PC-3 (cell line): ENCODE data around the gene AAMDC. TPM values are rescaled to one million over a fixed set of nuclear protein-coding genes. Genes with fewer than 3 reads are reported as not detected.
A peak's percentile ranks its signal among the peaks of the same experiment; 100 is the strongest.

Source experiments
- ATAC-seq: fragments of 200-7000 bp; cut with Tn5 transposase; 2 replicates; pipeline ENCODE4 v1.9.1; 2020; ENCODE audit warnings: mild to moderate bottlenecking, moderate library complexity
- BruUV-seq: library from RNA; stranded (reverse); fragments of 400-500 nt; replicated peaks from 2 replicates; lab custom pipeline; 2021; lab: Mats Ljungman, UMichigan
- CTCF ChIA-PET: fragments of 300-600 bp; sonication (Branson Sonifier 250); formaldehyde crosslinking; loops from one replicate; lab custom pipeline; 2022; ENCODE audit warnings: antibody characterized with exemption; lab: Charles Lee
- POLR2A ChIA-PET: fragments of 300-600 bp; sonication (Branson Sonifier 250); formaldehyde crosslinking; loops from one replicate; lab custom pipeline; 2022; ENCODE audit warnings: antibody characterized with exemption; ENCODE audit not compliant: unreplicated experiment; lab: Charles Lee
- DNase-seq: peaks from one replicate; pipeline ENCODE4 v3.0.0-alpha.2; 2015
- H2AFZ ChIP-seq: fragments of 300-600 bp; sonication (generic); 2 replicates; pipeline ENCODE4 v1.6.0; 2016; ENCODE audit warnings: antibody characterized with exemption, low read length
- H3F3A ChIP-seq: fragments of 300-600 bp; sonication (generic); one replicate; pipeline ENCODE4 v1.6.0; 2017; ENCODE audit warnings: antibody characterized with exemption, low read length, control low read depth, mild to moderate bottlenecking; ENCODE audit not compliant: unreplicated experiment
- H3K27ac ChIP-seq: fragments of 300-600 bp; sonication (generic); 2 replicates; pipeline ENCODE4 v1.5.1; 2016; ENCODE audit warnings: mild to moderate bottlenecking, low read length
- H3K27me3 ChIP-seq: fragments of 300-600 bp; sonication (generic); 2 replicates; pipeline ENCODE4 v1.6.1; 2016; ENCODE audit warnings: low read length, mixed read lengths
- H3K36me3 ChIP-seq: fragments of 300-600 bp; sonication (generic); 2 replicates; pipeline ENCODE4 v1.6.1; 2016; ENCODE audit warnings: low read depth, mixed run types, low read length, mixed read lengths
- H3K4me1 ChIP-seq: fragments of 300-600 bp; sonication (generic); 2 replicates; pipeline ENCODE4 v1.5.1; 2016; ENCODE audit warnings: low read length; ENCODE audit not compliant: insufficient read depth
- H3K4me2 ChIP-seq: fragments of 300-600 bp; sonication (generic); 2 replicates; pipeline ENCODE4 v1.6.0; 2016; ENCODE audit warnings: low read length
- H3K4me3 ChIP-seq: fragments of 300-600 bp; sonication (generic); 2 replicates; pipeline ENCODE4 v1.5.1; 2016; ENCODE audit warnings: mild to moderate bottlenecking, low read length, mixed read lengths
- H3K79me2 ChIP-seq: fragments of 300-600 bp; sonication (generic); 2 replicates; pipeline ENCODE4 v1.6.1; 2017; ENCODE audit warnings: low read length, mixed read lengths
- H3K9ac ChIP-seq: fragments of 300-600 bp; sonication (generic); 2 replicates; pipeline ENCODE4 v1.6.0; 2016; ENCODE audit warnings: mild to moderate bottlenecking, low read length
- H3K9me2 ChIP-seq: fragments of 300-600 bp; sonication (generic); replicated peaks from 2 replicates; pipeline ENCODE4 v1.6.1; 2016; ENCODE audit warnings: mixed run types, low read length, mixed read lengths
- H3K9me3 ChIP-seq: fragments of 300-600 bp; sonication (generic); 2 replicates; pipeline ENCODE4 v1.6.1; 2016; ENCODE audit warnings: low read length, mixed read lengths
- H4K20me1 ChIP-seq: fragments of 300-600 bp; sonication (generic); 2 replicates; pipeline ENCODE4 v1.6.1; 2016; ENCODE audit warnings: low read length, mixed read lengths
- CTCF ChIP-seq: fragments of 300-600 bp; sonication (generic); conservative IDR thresholded peaks from 2 replicates; pipeline ENCODE4 v1.5.1; 2017; ENCODE audit warnings: antibody characterized with exemption, low read depth, mild to moderate bottlenecking, low read length
- EZH2 ChIP-seq: fragments of 300-600 bp; sonication (generic); IDR thresholded peaks from one replicate; pipeline ENCODE4 v1.6.1; 2017; ENCODE audit warnings: antibody characterized with exemption, mild to moderate bottlenecking, low read length; ENCODE audit not compliant: unreplicated experiment
- EZH2phosphoT487 ChIP-seq: fragments of 300-600 bp; sonication (generic); IDR thresholded peaks from 2 replicates; pipeline ENCODE4 v1.6.1; 2018; ENCODE audit warnings: mild to moderate bottlenecking, antibody characterized with exemption, low read length, borderline replicate concordance
- intact Hi-C: fragments of 100-400 bp; cut with micrococcal nuclease; formaldehyde crosslinking; loops from 2 replicates; pipeline ENCODE4 v1.9.0; 2023
- total RNA-seq: library from RNA; depleted of rRNA; stranded (reverse); fragments of >200 nt; gene quantifications from 2 replicates; pipeline ENCODE4 v1.2.3, GENCODE V29; 2014

AAMDC gene
- total RNA-seq, 1 experiment from 2014 or later: 18.0 TPM

GRCh38 chr11:77776455-77776854, 44.5 kb upstream of the AAMDC start:
- DNase-seq: peak; percentile 56
- Histone ChIP-seq H4K20me1 (peaks cover 25% of the 10 kb centered on the region; the same call in 1 of the 2 replicates), H2AFZ (no peak overlapping the region), H3K9me3 (no peaks in the 10 kb centered on the region), H3K9me2 (no peaks in the 10 kb centered on the region), H3K4me2 (no peak overlapping the region), H3K9ac (no peak overlapping the region), H3K36me3 (peaks cover 4% of the 10 kb centered on the region; the same call in 1 of the 2 replicates), H3K4me1 (peaks cover 3% of the 10 kb centered on the region; the same call in 1 of the 2 replicates), H3K27me3 (no peaks in the 10 kb centered on the region), H3K27ac (no peak overlapping the region), H3K79me2 (peaks cover 41% of the 10 kb centered on the region), H3F3A (no peaks in the 10 kb centered on the region), H3K4me3 (no peak overlapping the region)
- TF ChIP-seq EZH2phosphoT487 (no peak), CTCF (peak; percentile 78), EZH2 (no peak)
- ATAC-seq: no peak
- ChIA-PET CTCF (interaction anchor here (0.6 to 1.0 kb wide), 4 partner anchors 48 to 1190 kb away, joined by 3 to 5 read pairs (median 3); partner anchors contain the start of gene INTS4), POLR2A (no interaction called here)
- no TSS peak for BruUV-seq
- intact Hi-C loops: loop anchor here (1.0 kb wide), 2 partner anchors 224 to 270 kb away; no protein-coding TSS in a partner anchor

GRCh38 chr11:77778118-77778517, 42.8 kb upstream of the AAMDC start:
- H3K9me3 ChIP-seq: no peaks in the 10 kb centered on the region
- no peaks in the 10 kb centered on the region for H3K9me2 ChIP-seq
- H3K79me2 ChIP-seq: peaks cover 32% of the 10 kb centered on the region
- BruUV-seq: no TSS peak
- CTCF ChIA-PET: no interaction called here
- H2AFZ ChIP-seq: no peak overlapping the region
- no peak overlapping the region for H3K27ac ChIP-seq
- DNase-seq: no peak
- intact Hi-C loops: no loop called here
- no peak for TF ChIP-seq CTCF
- TF ChIP-seq EZH2: no peak
- TF ChIP-seq EZH2phosphoT487: no peak
- no peaks in the 10 kb centered on the region for H3K4me1 ChIP-seq
- H4K20me1 ChIP-seq: peaks cover 23% of the 10 kb centered on the region; the same call in 1 of the 2 replicates
- H3K4me3 ChIP-seq: no peak overlapping the region
- no peak overlapping the region for H3K9ac ChIP-seq
- H3K36me3 ChIP-seq: peaks cover 4% of the 10 kb centered on the region; the same call in 1 of the 2 replicates
- H3K27me3 ChIP-seq: no peaks in the 10 kb centered on the region
- no peak overlapping the region for H3K4me2 ChIP-seq
- POLR2A ChIA-PET: no interaction called here
- no peak for ATAC-seq
- no peaks in the 10 kb centered on the region for H3F3A ChIP-seq

GRCh38 chr11:77778549-77778948, 42.4 kb upstream of the AAMDC start:
- TF ChIP-seq EZH2phosphoT487: no peak
- no peak for TF ChIP-seq CTCF
- no peak for TF ChIP-seq EZH2
- no peak overlapping the region for H3K27ac ChIP-seq
- H3F3A ChIP-seq: no peaks in the 10 kb centered on the region
- POLR2A ChIA-PET: no interaction called here
- no peak overlapping the region for H3K9ac ChIP-seq
- no peaks in the 10 kb centered on the region for H3K27me3 ChIP-seq
- H3K4me1 ChIP-seq: no peaks in the 10 kb centered on the region
- H3K9me3 ChIP-seq: no peaks in the 10 kb centered on the region
- BruUV-seq: no TSS peak
- intact Hi-C loops: no loop called here
- H3K4me3 ChIP-seq: no peak overlapping the region
- H4K20me1 ChIP-seq: peaks cover 22% of the 10 kb centered on the region; the same call in 1 of the 2 replicates
- H3K36me3 ChIP-seq: peaks cover 4% of the 10 kb centered on the region; the same call in 1 of the 2 replicates
- ATAC-seq (no peak), DNase-seq (no peak)
- H3K79me2 ChIP-seq: peaks cover 30% of the 10 kb centered on the region
- H3K4me2 ChIP-seq: no peak overlapping the region
- CTCF ChIA-PET: no interaction called here
- no peak overlapping the region for H2AFZ ChIP-seq
- no peaks in the 10 kb centered on the region for H3K9me2 ChIP-seq
